GM12878 (cell line): ENCODE results near the gene GPR158. TPM values are rescaled to one million over a fixed set of nuclear protein-coding genes. Genes with fewer than 3 reads are reported as not detected.

Source experiments
- ATAC-seq: fragments of 200-7000 bp; cut with Tn5 transposase; 3 replicates; pipeline ENCODE4 v1.9.1; 2020; ENCODE audit warnings: mild to moderate bottlenecking, moderate library complexity
- BruUV-seq: library from RNA; stranded (reverse); fragments of 400-500 nt; replicated peaks from 2 replicates; lab custom pipeline; 2021; lab: Mats Ljungman, UMichigan
- CTCF ChIA-PET: fragments of 300-600 bp; sonication (Branson Sonifier 250); formaldehyde crosslinking; extraction: SDS; loops from one replicate; lab custom pipeline; 2021; ENCODE audit warnings: inconsistent platforms; lab: Yijun Ruan, JAX
- POLR2A ChIA-PET: fragments of 350-600 bp; formaldehyde crosslinking; extraction: SDS; loops from one replicate; lab custom pipeline; 2021; ENCODE audit warnings: inconsistent platforms; lab: Charles Lee
- RAD21 ChIA-PET: fragments of 300-600 bp; sonication (Branson Sonifier 250); formaldehyde crosslinking; loops from one replicate; lab custom pipeline; 2023; ENCODE audit warnings: antibody characterized with exemption; ENCODE audit not compliant: unreplicated experiment; lab: Charles Lee
- SMC1A ChIA-PET: fragments of 300-600 bp; sonication (Branson Sonifier 250); formaldehyde crosslinking; loops from one replicate; lab custom pipeline; 2023; ENCODE audit not compliant: unreplicated experiment, uncharacterized antibody; lab: Charles Lee
- DNase-seq: peaks from one replicate; pipeline ENCODE4 v3.0.0-alpha.2; 2011; ENCODE audit warnings: low read depth, low spot score
- FAIRE-seq: peaks from 3 replicates; lab custom pipeline; 2011; peaks lifted over from hg19 to GRCh38; lab: Jason Lieb, UNC
- H2AFZ ChIP-seq: 2 replicates; pipeline ENCODE4 v1.6.0; 2011; ENCODE audit warnings: low read depth, low read length, control low read depth; ENCODE audit not compliant: control insufficient read depth
- H3K27ac ChIP-seq: 2 replicates; pipeline ENCODE4 v1.5.1; 2011; ENCODE audit warnings: control low read depth; ENCODE audit not compliant: control insufficient read depth, insufficient read depth
- H3K27me3 ChIP-seq, 2 experiments: replicated peaks in 1 of 2; 2 replicates each; pipeline versions ENCODE4 v1.6.0 to v1.6.1; 2011; ENCODE audit warnings: low read length in 1 of 2; ENCODE audit not compliant: control insufficient read depth in 2 of 2, insufficient read depth in 2 of 2
- H3K36me3 ChIP-seq, 2 experiments: 2 replicates each; pipeline ENCODE4 v1.5.1; 2011; ENCODE audit warnings: low read length in 1 of 2; ENCODE audit not compliant: control insufficient read depth in 2 of 2, insufficient read depth in 2 of 2
- H3K4me1 ChIP-seq: 2 replicates; pipeline ENCODE4 v1.6.1; 2011; ENCODE audit warnings: mild to moderate bottlenecking, low read length, moderate library complexity, mixed read lengths; ENCODE audit not compliant: control insufficient read depth, insufficient read depth
- H3K4me2 ChIP-seq: 2 replicates; pipeline ENCODE4 v1.6.0; 2011; ENCODE audit warnings: control low read depth; ENCODE audit not compliant: control insufficient read depth, insufficient read depth
- H3K4me3 ChIP-seq: fragments of 200-600 bp; sonication (generic); 2 replicates; pipeline ENCODE4 v1.5.1; 2016
- H3K79me2 ChIP-seq: 2 replicates; pipeline ENCODE4 v1.6.0; 2011; ENCODE audit warnings: low read length; ENCODE audit not compliant: control insufficient read depth, insufficient read depth
- H3K9ac ChIP-seq: 2 replicates; pipeline ENCODE4 v1.8.0; 2011; ENCODE audit warnings: low read length, control low read depth, mixed read lengths; ENCODE audit not compliant: control insufficient read depth, insufficient read depth
- H3K9me3 ChIP-seq: replicated peaks from 3 replicates; pipeline ENCODE4 v1.5.1; 2011; ENCODE audit warnings: mild to moderate bottlenecking, low read length; ENCODE audit not compliant: control insufficient read depth, insufficient read depth
- H4K20me1 ChIP-seq: 2 replicates; pipeline ENCODE4 v1.6.0; 2011; ENCODE audit not compliant: control insufficient read depth, insufficient read depth
- BACH1 ChIP-seq: fragments of 450-650 bp; IDR thresholded peaks from 2 replicates; pipeline ENCODE4 v1.6.1; 2017; ENCODE audit warnings: mild to moderate bottlenecking, borderline replicate concordance
- GABPA ChIP-seq: IDR thresholded peaks from 2 replicates; pipeline ENCODE4 v1.6.1; 2014; ENCODE audit warnings: antibody characterized with exemption, low read depth, mild to moderate bottlenecking, inconsistent platforms
- HCFC1 ChIP-seq: fragments of 150-350 bp; IDR thresholded peaks from 2 replicates; pipeline ENCODE4 v1.6.1; 2014; ENCODE audit warnings: low read length
- MEF2A ChIP-seq: IDR thresholded peaks from 2 replicates; pipeline ENCODE4 v1.6.1; 2011; ENCODE audit warnings: low read depth, mild to moderate bottlenecking, low read length, moderate library complexity; ENCODE audit not compliant: insufficient read depth
- MTA2 ChIP-seq: fragments of 450-650 bp; IDR thresholded peaks from 2 replicates; pipeline ENCODE4 v1.6.1; 2016; ENCODE audit warnings: low read depth, mild to moderate bottlenecking, moderate library complexity
- POU2F2 ChIP-seq: IDR thresholded peaks from 3 replicates; pipeline ENCODE4 v1.6.1; 2011; ENCODE audit warnings: low read depth, mild to moderate bottlenecking, low read length, borderline replicate concordance
- RB1 ChIP-seq: fragments of 450-650 bp; formaldehyde crosslinking; IDR thresholded peaks from 2 replicates; pipeline ENCODE4 v1.6.1; 2017; ENCODE audit warnings: mild to moderate bottlenecking, borderline replicate concordance
- RBBP5 ChIP-seq: fragments of 200-600 bp; sonication (generic); conservative IDR thresholded peaks from 2 replicates; pipeline ENCODE4 v1.6.1; 2016
- RELB ChIP-seq: fragments of 450-650 bp; IDR thresholded peaks from 2 replicates; pipeline ENCODE4 v1.6.1; 2017; ENCODE audit warnings: low read depth, mild to moderate bottlenecking, moderate library complexity
- REST ChIP-seq: IDR thresholded peaks from 2 replicates; pipeline ENCODE4 v1.6.1; 2012; ENCODE audit warnings: mild to moderate bottlenecking, low read depth, low read length
- RFX5 ChIP-seq: IDR thresholded peaks from 2 replicates; pipeline ENCODE4 v1.6.1; 2011; ENCODE audit warnings: low read depth, low read length, improper control_type of control experiment
- SMARCA5 ChIP-seq: fragments of 450-650 bp; IDR thresholded peaks from 2 replicates; pipeline ENCODE4 v1.6.1; 2017; ENCODE audit warnings: mild to moderate bottlenecking
- SPI1 ChIP-seq: IDR thresholded peaks from 2 replicates; pipeline ENCODE4 v1.6.1; 2011; ENCODE audit warnings: low read depth, mild to moderate bottlenecking, low read length, moderate library complexity, borderline replicate concordance; ENCODE audit not compliant: insufficient read depth
- STAT1 ChIP-seq: fragments of 450-650 bp; conservative IDR thresholded peaks from 2 replicates; pipeline ENCODE4 v1.6.1; 2014; ENCODE audit warnings: antibody characterized with exemption, mild to moderate bottlenecking
- TARDBP ChIP-seq: IDR thresholded peaks from 2 replicates; pipeline ENCODE4 v1.6.1; 2016; ENCODE audit warnings: borderline replicate concordance
- ZNF274 ChIP-seq: IDR thresholded peaks from one replicate; pipeline ENCODE4 v1.8.0; 2011; ENCODE audit not compliant: insufficient read length, insufficient read depth
- WGBS: methylation state at CpG from one replicate; pipeline ENCODE4 v1.1.6; 2016; ENCODE audit warnings: low lambda C conversion rate; ENCODE audit not compliant: insufficient replicate concordance, insufficient coverage; ENCODE audit errors: missing lambda C conversion rate; 5-methylcytosine and 5-hydroxymethylcytosine counted together
- in situ Hi-C: fragments of 300-500 bp; cut with MboI; formaldehyde crosslinking; loops from 9 replicates; pipeline ENCODE4 v1.14.3; 2018; ENCODE audit warnings: mixed read lengths
- intact Hi-C: fragments of 100-400 bp; cut with micrococcal nuclease; formaldehyde crosslinking; loops from one replicate; pipeline ENCODE4 v1.14.2; 2022; ENCODE audit not compliant: unreplicated experiment
- polyA plus RNA-seq, 11 experiments: library from polyadenylated mRNA; depleted of rRNA in 4 of 11; unstranded in 6 of 11; stranded (reverse) in 5 of 11; fragments of >200 nt; fragmentation: Nextera tagmentation in 4 of 11; fragmentation: Illumina TruSeq in 1 of 11; extraction: Ambion mirVana in 4 of 11; extraction: Trizol in 1 of 11; gene quantifications; 1 replicate in 1 of 11; 2 replicates in 10 of 11; pipeline versions ENCODE4 v1.2.1 to v1.2.3, GENCODE V29; 2011 to 2016; ENCODE audit warnings: inconsistent platforms in 2 of 11, missing spikeins in 2 of 11, low read depth in 1 of 11
- total RNA-seq, 4 experiments: library from RNA; depleted of rRNA in 3 of 4; stranded (reverse); fragments of >200 nt in 3 of 4; fragmentation: Illumina TruSeq in 1 of 4; extraction: Trizol in 1 of 4; gene quantifications; 2 replicates each; pipeline versions ENCODE4 v1.2.1 to v1.2.3, GENCODE V29; 2013 to 2021

The GPR158 gene
- total and polyA plus RNA-seq, 10 of the 15 experiments (the other 5 are each of a cell fraction or from before 2014, with no cell fraction given): not detected

GRCh38 chr10:25285809-25286208 lies 111.0 kb downstream of the GPR158 start:
- no peak for DNase-seq
- Histone ChIP-seq H3K4me3 (no peak overlapping the region), H3K4me2 (no peak overlapping the region), H4K20me1 (no peaks in the 10 kb centered on the region), H3K36me3 (no peaks in the 10 kb centered on the region), H2AFZ (no peak overlapping the region), H3K79me2 (no peaks in the 10 kb centered on the region), H3K9me3 (no peaks in the 10 kb centered on the region), H3K4me1 (no peaks in the 10 kb centered on the region), H3K27ac (no peak overlapping the region), H3K9ac (no peak overlapping the region), H3K27me3 (no peaks in the 10 kb centered on the region)
- 0% methylated on average over 2 of the region's 2 CpGs for WGBS
- ChIA-PET POLR2A (no interaction called here), RAD21 (no interaction called here), CTCF (no interaction called here), SMC1A (no interaction called here)
- ATAC-seq: no peak
- BruUV-seq: no TSS peak
- in situ Hi-C loops: no loop called here
- TF ChIP-seq REST (no peak), MTA2 (no peak), STAT1 (no peak), ZNF274 (no peak), BACH1 (no peak), SMARCA5 (no peak), RB1 (no peak), RELB (no peak), GABPA (no peak), HCFC1 (no peak), POU2F2 (no peak), MEF2A (no peak), RBBP5 (no peak), RFX5 (no peak), TARDBP (no peak), SPI1 (no peak)
- intact Hi-C loops: no loop called here
- no peak for FAIRE-seq
